GM12878 (cell line): ENCODE measurements around the gene ATP5PD. TPM values are rescaled to one million over a fixed set of nuclear protein-coding genes. Genes with fewer than 3 reads are reported as not detected.

Experiments used
- ATAC-seq: fragments of 200-7000 bp; cut with Tn5 transposase; 3 replicates; pipeline ENCODE4 v1.9.1; 2020; ENCODE audit warnings: mild to moderate bottlenecking, moderate library complexity
- BruUV-seq: library from RNA; stranded (reverse); fragments of 400-500 nt; replicated peaks from 2 replicates; lab custom pipeline; 2021; lab: Mats Ljungman, UMichigan
- CTCF ChIA-PET: fragments of 300-600 bp; sonication (Branson Sonifier 250); formaldehyde crosslinking; extraction: SDS; loops from one replicate; lab custom pipeline; 2021; ENCODE audit warnings: inconsistent platforms; lab: Yijun Ruan, JAX
- POLR2A ChIA-PET: fragments of 350-600 bp; formaldehyde crosslinking; extraction: SDS; loops from one replicate; lab custom pipeline; 2021; ENCODE audit warnings: inconsistent platforms; lab: Charles Lee
- RAD21 ChIA-PET: fragments of 300-600 bp; sonication (Branson Sonifier 250); formaldehyde crosslinking; loops from one replicate; lab custom pipeline; 2023; ENCODE audit warnings: antibody characterized with exemption; ENCODE audit not compliant: unreplicated experiment; lab: Charles Lee
- SMC1A ChIA-PET: fragments of 300-600 bp; sonication (Branson Sonifier 250); formaldehyde crosslinking; loops from one replicate; lab custom pipeline; 2023; ENCODE audit not compliant: unreplicated experiment, uncharacterized antibody; lab: Charles Lee
- DNase-seq: peaks from one replicate; pipeline ENCODE4 v3.0.0-alpha.2; 2011; ENCODE audit warnings: low read depth, low spot score
- FAIRE-seq: peaks from 3 replicates; lab custom pipeline; 2011; peaks lifted over from hg19 to GRCh38; lab: Jason Lieb, UNC
- H2AFZ ChIP-seq: 2 replicates; pipeline ENCODE4 v1.6.0; 2011; ENCODE audit warnings: low read depth, low read length, control low read depth; ENCODE audit not compliant: control insufficient read depth
- H3K27ac ChIP-seq: 2 replicates; pipeline ENCODE4 v1.5.1; 2011; ENCODE audit warnings: control low read depth; ENCODE audit not compliant: control insufficient read depth, insufficient read depth
- H3K27me3 ChIP-seq, 2 experiments: replicated peaks in 1 of 2; 2 replicates each; pipeline versions ENCODE4 v1.6.0 to v1.6.1; 2011; ENCODE audit warnings: low read length in 1 of 2; ENCODE audit not compliant: control insufficient read depth in 2 of 2, insufficient read depth in 2 of 2
- H3K36me3 ChIP-seq, 2 experiments: 2 replicates each; pipeline ENCODE4 v1.5.1; 2011; ENCODE audit warnings: low read length in 1 of 2; ENCODE audit not compliant: control insufficient read depth in 2 of 2, insufficient read depth in 2 of 2
- H3K4me1 ChIP-seq: 2 replicates; pipeline ENCODE4 v1.6.1; 2011; ENCODE audit warnings: mild to moderate bottlenecking, low read length, moderate library complexity, mixed read lengths; ENCODE audit not compliant: control insufficient read depth, insufficient read depth
- H3K4me2 ChIP-seq: 2 replicates; pipeline ENCODE4 v1.6.0; 2011; ENCODE audit warnings: control low read depth; ENCODE audit not compliant: control insufficient read depth, insufficient read depth
- H3K4me3 ChIP-seq: fragments of 200-600 bp; sonication (generic); 2 replicates; pipeline ENCODE4 v1.5.1; 2016
- H3K79me2 ChIP-seq: 2 replicates; pipeline ENCODE4 v1.6.0; 2011; ENCODE audit warnings: low read length; ENCODE audit not compliant: control insufficient read depth, insufficient read depth
- H3K9ac ChIP-seq: 2 replicates; pipeline ENCODE4 v1.8.0; 2011; ENCODE audit warnings: low read length, control low read depth, mixed read lengths; ENCODE audit not compliant: control insufficient read depth, insufficient read depth
- H3K9me3 ChIP-seq: replicated peaks from 3 replicates; pipeline ENCODE4 v1.5.1; 2011; ENCODE audit warnings: mild to moderate bottlenecking, low read length; ENCODE audit not compliant: control insufficient read depth, insufficient read depth
- H4K20me1 ChIP-seq: 2 replicates; pipeline ENCODE4 v1.6.0; 2011; ENCODE audit not compliant: control insufficient read depth, insufficient read depth
- BMI1 ChIP-seq: fragments of 450-650 bp; IDR thresholded peaks from 2 replicates; pipeline ENCODE4 v1.6.1; 2016; ENCODE audit warnings: mild to moderate bottlenecking, moderate library complexity, borderline replicate concordance
- CBX5 ChIP-seq: sonication (generic); IDR thresholded peaks from 2 replicates; pipeline ENCODE4 v1.6.1; 2016; ENCODE audit warnings: low read depth, moderate library complexity, mild to moderate bottlenecking, inconsistent platforms
- FOXM1 ChIP-seq: IDR thresholded peaks from 2 replicates; pipeline ENCODE4 v1.6.1; 2012; ENCODE audit warnings: low read depth, mild to moderate bottlenecking, inconsistent platforms, low read length, moderate library complexity
- HDAC6 ChIP-seq: fragments of 200-600 bp; sonication (generic); IDR thresholded peaks from one replicate; pipeline ENCODE4 v1.8.0; 2017; ENCODE audit warnings: antibody characterized with exemption; ENCODE audit not compliant: unreplicated experiment
- LARP7 ChIP-seq: fragments of 450-650 bp; IDR thresholded peaks from 2 replicates; pipeline ENCODE4 v1.6.1; 2017; ENCODE audit warnings: mild to moderate bottlenecking
- MEF2A ChIP-seq: IDR thresholded peaks from 2 replicates; pipeline ENCODE4 v1.6.1; 2011; ENCODE audit warnings: low read depth, mild to moderate bottlenecking, low read length, moderate library complexity; ENCODE audit not compliant: insufficient read depth
- MYB ChIP-seq: fragments of 150-350 bp; IDR thresholded peaks from 2 replicates; pipeline ENCODE4 v1.6.1; 2014; ENCODE audit warnings: mild to moderate bottlenecking, low read depth, low read length, borderline replicate concordance
- NR2F1 ChIP-seq: fragments of 450-650 bp; conservative IDR thresholded peaks from 2 replicates; pipeline ENCODE4 v1.6.1; 2017; ENCODE audit warnings: mild to moderate bottlenecking
- PAX8 ChIP-seq: fragments of 450-650 bp; IDR thresholded peaks from 2 replicates; pipeline ENCODE4 v1.6.1; 2017; ENCODE audit warnings: mild to moderate bottlenecking, moderate library complexity
- POLR2AphosphoS5 ChIP-seq: IDR thresholded peaks from 2 replicates; pipeline ENCODE4 v1.6.1; 2011; ENCODE audit warnings: mild to moderate bottlenecking, low read length, inconsistent platforms
- POU2F2 ChIP-seq: IDR thresholded peaks from 3 replicates; pipeline ENCODE4 v1.6.1; 2011; ENCODE audit warnings: low read depth, mild to moderate bottlenecking, low read length, borderline replicate concordance
- RAD21 ChIP-seq: IDR thresholded peaks from 2 replicates; pipeline ENCODE4 v1.6.1; 2011; ENCODE audit warnings: mild to moderate bottlenecking, low read depth, low read length, moderate library complexity; ENCODE audit not compliant: insufficient read depth
- TAF1 ChIP-seq: IDR thresholded peaks from 2 replicates; pipeline ENCODE4 v1.6.1; 2011; ENCODE audit warnings: mild to moderate bottlenecking, low read depth, low read length, borderline replicate concordance
- TBL1XR1 ChIP-seq: IDR thresholded peaks from 2 replicates; pipeline ENCODE4 v1.6.1; 2012; ENCODE audit warnings: low read depth, low read length, improper control_type of control experiment
- ZSCAN29 ChIP-seq: fragments of 450-650 bp; IDR thresholded peaks from 2 replicates; pipeline ENCODE4 v1.6.1; 2017; ENCODE audit warnings: mild to moderate bottlenecking, moderate library complexity
- WGBS: methylation state at CpG from one replicate; pipeline ENCODE4 v1.1.6; 2016; ENCODE audit warnings: low lambda C conversion rate; ENCODE audit not compliant: insufficient replicate concordance, insufficient coverage; ENCODE audit errors: missing lambda C conversion rate; 5-methylcytosine and 5-hydroxymethylcytosine counted together
- in situ Hi-C: fragments of 300-500 bp; cut with MboI; formaldehyde crosslinking; loops from 9 replicates; pipeline ENCODE4 v1.14.3; 2018; ENCODE audit warnings: mixed read lengths
- intact Hi-C: fragments of 100-400 bp; cut with micrococcal nuclease; formaldehyde crosslinking; loops from one replicate; pipeline ENCODE4 v1.14.2; 2022; ENCODE audit not compliant: unreplicated experiment
- polyA plus RNA-seq, 11 experiments: library from polyadenylated mRNA; depleted of rRNA in 4 of 11; unstranded in 6 of 11; stranded (reverse) in 5 of 11; fragments of >200 nt; fragmentation: Nextera tagmentation in 4 of 11; fragmentation: Illumina TruSeq in 1 of 11; extraction: Ambion mirVana in 4 of 11; extraction: Trizol in 1 of 11; gene quantifications; 1 replicate in 1 of 11; 2 replicates in 10 of 11; pipeline versions ENCODE4 v1.2.1 to v1.2.3, GENCODE V29; 2011 to 2016; ENCODE audit warnings: inconsistent platforms in 2 of 11, missing spikeins in 2 of 11, low read depth in 1 of 11
- total RNA-seq, 4 experiments: library from RNA; depleted of rRNA in 3 of 4; stranded (reverse); fragments of >200 nt in 3 of 4; fragmentation: Illumina TruSeq in 1 of 4; extraction: Trizol in 1 of 4; gene quantifications; 2 replicates each; pipeline versions ENCODE4 v1.2.1 to v1.2.3, GENCODE V29; 2013 to 2021
- TF ChIP-seq, protein P1 (sequence below): IDR thresholded peaks from 2 replicates; pipeline ENCODE4 v1.6.1; 2011; ENCODE audit warnings: borderline replicate concordance, low read depth, mild to moderate bottlenecking, moderate library complexity, low read length; ENCODE audit not compliant: insufficient read depth, poor library complexity, severe bottlenecking
- TF ChIP-seq, protein P2 (sequence below): fragments of 450-650 bp; IDR thresholded peaks from 2 replicates; pipeline ENCODE4 v1.6.1; 2018; ENCODE audit warnings: borderline replicate concordance, mild to moderate bottlenecking; ENCODE audit not compliant: partially characterized antibody
- TF ChIP-seq, protein P3 (sequence below): IDR thresholded peaks from 2 replicates; pipeline ENCODE4 v1.6.1; 2012; ENCODE audit warnings: low read length, inconsistent platforms

Gene ATP5PD
- total and polyA plus RNA-seq, 10 of the 15 experiments (the other 5 are each of a cell fraction or from before 2014, with no cell fraction given): 172 to 772 (median 321) TPM

DNA sequence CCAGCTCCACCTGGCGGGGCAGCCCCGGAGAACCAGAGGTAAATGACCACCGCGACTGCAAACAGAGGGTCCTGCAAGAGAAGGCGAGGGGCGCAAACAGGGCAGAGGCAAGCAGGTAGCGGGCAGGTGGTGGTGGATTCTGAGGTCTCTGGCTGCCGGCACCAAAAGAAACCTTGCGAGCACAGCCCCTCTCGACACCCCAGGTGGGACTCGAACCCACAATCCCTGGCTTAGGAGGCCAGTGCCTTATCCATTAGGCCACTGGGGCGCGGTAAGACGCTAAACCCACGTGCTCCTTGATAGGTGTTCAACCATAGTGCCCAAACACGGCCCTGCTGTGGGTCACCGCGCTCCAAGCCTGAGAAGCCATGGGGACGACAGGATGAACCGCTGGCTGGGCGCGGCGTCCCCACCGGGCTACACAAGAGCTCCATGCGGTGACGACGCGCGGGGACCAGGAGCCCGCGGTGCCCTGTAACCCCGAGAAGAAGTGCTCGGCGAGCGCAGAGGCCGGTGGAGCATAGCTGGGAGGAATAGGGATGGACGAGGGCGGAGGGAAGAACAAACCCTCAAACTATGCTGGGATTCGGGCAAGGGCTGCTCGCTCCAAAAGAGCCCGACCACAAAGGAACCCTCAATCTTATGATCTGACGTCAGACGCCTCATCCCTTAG lies 12.4 kb downstream of the ATP5PD start:
- POLR2A ChIA-PET: interaction anchor here (0.5 to 1.7 kb wide), 6 partner anchors 9 to 163 kb away, joined by 3 to 11 read pairs (median 4); partner anchors contain the start of genes ATP5PD, FDXR, KCTD2 and MRPL58
- no peaks in the 10 kb centered on the region for H3K79me2 ChIP-seq
- peak overlapping the region; percentile 80 for H2AFZ ChIP-seq
- H4K20me1 ChIP-seq: no peaks in the 10 kb centered on the region
- whole genome bisulfite sequencing: under 1% methylated on average over 43 of the region's 43 CpGs
- peak overlapping the region; percentile 84 for H3K9ac ChIP-seq
- CTCF ChIA-PET: interaction anchor here (1.1 to 3.4 kb wide), 8 partner anchors 12 to 167 kb away, joined by 3 to 23 read pairs (median 6); partner anchors contain the start of genes ATP5PD and KCTD2
- intact Hi-C loops: loop anchor here (1.0 to 10.0 kb wide), 3 partner anchors 13 to 148 kb away; partner anchors contain the start of genes KCTD2 and SUMO2
- SMC1A ChIA-PET: interaction anchor here (0.7 to 2.2 kb wide), 6 partner anchors 12 to 378 kb away, joined by 3 to 6 read pairs (median 3); partner anchors contain the start of genes ARMC7, ATP5PD, KCTD2 and MRPL58
- DNase-seq (peak; percentile 88), FAIRE-seq (peak; percentile 90), ATAC-seq (peak; percentile 86)
- H3K27ac ChIP-seq: peak overlapping the region; percentile 72
- in situ Hi-C loops: no loop called here
- peak overlapping the region; percentile 97 for H3K4me2 ChIP-seq
- H3K27me3 ChIP-seq: no peaks in the 10 kb centered on the region
- peak overlapping the region; percentile 84 for H3K4me3 ChIP-seq
- 0 out of 2 replicates have a peak, but pooled peaks cover 4% of the 10 kb centered on the region for H3K4me1 ChIP-seq
- no peaks in the 10 kb centered on the region; the same call in 2 of the 3 replicates for H3K9me3 ChIP-seq
- RAD21 ChIA-PET: interaction anchor here (0.9 to 2.3 kb wide), 7 partner anchors 14 to 83 kb away, joined by 3 to 7 read pairs (median 5); partner anchors contain the start of gene MRPL58
- peaks cover 2 to 4% of the 10 kb centered on the region in 2 experiments; a peak in 2 of 4 replicates for H3K36me3 ChIP-seq
- no TSS peak for BruUV-seq
- TF ChIP-seq TAF1 (0 out of 2 replicates have a peak, but pooled peaks have one; percentile 33), LARP7 (no peak; the same call in 1 of the 2 replicates), BMI1 (no peak), RAD21 (no peak), MEF2A (no peak), HDAC6 (no peak), MYB (no peak), ZSCAN29 (peak; percentile 93), POLR2AphosphoS5 (no peak), CBX5 (no peak), TBL1XR1 (peak; percentile 75), POU2F2 (0 out of 3 replicates have a peak, but pooled peaks have one; percentile 33), NR2F1 (peak; percentile 23), FOXM1 (no peak), PAX8 (no peak)
- TF ChIP-seq, protein P1, sequence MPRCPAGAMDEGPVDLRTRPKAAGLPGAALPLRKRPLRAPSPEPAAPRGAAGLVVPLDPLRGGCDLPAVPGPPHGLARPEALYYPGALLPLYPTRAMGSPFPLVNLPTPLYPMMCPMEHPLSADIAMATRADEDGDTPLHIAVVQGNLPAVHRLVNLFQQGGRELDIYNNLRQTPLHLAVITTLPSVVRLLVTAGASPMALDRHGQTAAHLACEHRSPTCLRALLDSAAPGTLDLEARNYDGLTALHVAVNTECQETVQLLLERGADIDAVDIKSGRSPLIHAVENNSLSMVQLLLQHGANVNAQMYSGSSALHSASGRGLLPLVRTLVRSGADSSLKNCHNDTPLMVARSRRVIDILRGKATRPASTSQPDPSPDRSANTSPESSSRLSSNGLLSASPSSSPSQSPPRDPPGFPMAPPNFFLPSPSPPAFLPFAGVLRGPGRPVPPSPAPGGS: no peak
- TF ChIP-seq, protein P2, sequence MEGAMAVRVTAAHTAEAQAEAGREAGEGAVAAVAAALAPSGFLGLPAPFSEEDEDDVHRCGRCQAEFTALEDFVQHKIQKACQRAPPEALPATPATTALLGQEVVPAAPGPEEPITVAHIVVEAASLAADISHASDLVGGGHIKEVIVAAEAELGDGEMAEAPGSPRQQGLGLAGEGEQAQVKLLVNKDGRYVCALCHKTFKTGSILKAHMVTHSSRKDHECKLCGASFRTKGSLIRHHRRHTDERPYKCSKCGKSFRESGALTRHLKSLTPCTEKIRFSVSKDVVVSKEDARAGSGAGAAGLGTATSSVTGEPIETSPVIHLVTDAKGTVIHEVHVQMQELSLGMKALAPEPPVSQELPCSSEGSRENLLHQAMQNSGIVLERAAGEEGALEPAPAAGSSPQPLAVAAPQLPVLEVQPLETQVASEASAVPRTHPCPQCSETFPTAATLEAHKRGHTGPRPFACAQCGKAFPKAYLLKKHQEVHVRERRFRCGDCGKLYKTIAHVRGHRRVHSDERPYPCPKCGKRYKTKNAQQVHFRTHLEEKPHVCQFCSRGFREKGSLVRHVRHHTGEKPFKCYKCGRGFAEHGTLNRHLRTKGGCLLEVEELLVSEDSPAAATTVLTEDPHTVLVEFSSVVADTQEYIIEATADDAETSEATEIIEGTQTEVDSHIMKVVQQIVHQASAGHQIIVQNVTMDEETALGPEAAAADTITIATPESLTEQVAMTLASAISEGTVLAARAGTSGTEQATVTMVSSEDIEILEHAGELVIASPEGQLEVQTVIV: peak; percentile 5
- TF ChIP-seq, protein P3, sequence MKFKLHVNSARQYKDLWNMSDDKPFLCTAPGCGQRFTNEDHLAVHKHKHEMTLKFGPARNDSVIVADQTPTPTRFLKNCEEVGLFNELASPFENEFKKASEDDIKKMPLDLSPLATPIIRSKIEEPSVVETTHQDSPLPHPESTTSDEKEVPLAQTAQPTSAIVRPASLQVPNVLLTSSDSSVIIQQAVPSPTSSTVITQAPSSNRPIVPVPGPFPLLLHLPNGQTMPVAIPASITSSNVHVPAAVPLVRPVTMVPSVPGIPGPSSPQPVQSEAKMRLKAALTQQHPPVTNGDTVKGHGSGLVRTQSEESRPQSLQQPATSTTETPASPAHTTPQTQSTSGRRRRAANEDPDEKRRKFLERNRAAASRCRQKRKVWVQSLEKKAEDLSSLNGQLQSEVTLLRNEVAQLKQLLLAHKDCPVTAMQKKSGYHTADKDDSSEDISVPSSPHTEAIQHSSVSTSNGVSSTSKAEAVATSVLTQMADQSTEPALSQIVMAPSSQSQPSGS: no peak
